ENCODE data around the gene PACSIN1.

- no peak for TF ChIP-seq CTCF (IDR thresholded peaks at IDR 0.05; ENCODE audit: insufficient read depth, low read length, poor library complexity, severe bottlenecking)
- TF ChIP-seq EZH2phosphoT487 (conservative IDR thresholded peaks at IDR 0.05; ENCODE audit: low read length): no peak
These were observed 18.0 kb upstream of the PACSIN1 start for GRCh38 chr6:34447910-34448309.

All from SU-DHL-6 (cell line).